ENCODE measurements around the gene KLK6.

Gene KLK6

DNA sequence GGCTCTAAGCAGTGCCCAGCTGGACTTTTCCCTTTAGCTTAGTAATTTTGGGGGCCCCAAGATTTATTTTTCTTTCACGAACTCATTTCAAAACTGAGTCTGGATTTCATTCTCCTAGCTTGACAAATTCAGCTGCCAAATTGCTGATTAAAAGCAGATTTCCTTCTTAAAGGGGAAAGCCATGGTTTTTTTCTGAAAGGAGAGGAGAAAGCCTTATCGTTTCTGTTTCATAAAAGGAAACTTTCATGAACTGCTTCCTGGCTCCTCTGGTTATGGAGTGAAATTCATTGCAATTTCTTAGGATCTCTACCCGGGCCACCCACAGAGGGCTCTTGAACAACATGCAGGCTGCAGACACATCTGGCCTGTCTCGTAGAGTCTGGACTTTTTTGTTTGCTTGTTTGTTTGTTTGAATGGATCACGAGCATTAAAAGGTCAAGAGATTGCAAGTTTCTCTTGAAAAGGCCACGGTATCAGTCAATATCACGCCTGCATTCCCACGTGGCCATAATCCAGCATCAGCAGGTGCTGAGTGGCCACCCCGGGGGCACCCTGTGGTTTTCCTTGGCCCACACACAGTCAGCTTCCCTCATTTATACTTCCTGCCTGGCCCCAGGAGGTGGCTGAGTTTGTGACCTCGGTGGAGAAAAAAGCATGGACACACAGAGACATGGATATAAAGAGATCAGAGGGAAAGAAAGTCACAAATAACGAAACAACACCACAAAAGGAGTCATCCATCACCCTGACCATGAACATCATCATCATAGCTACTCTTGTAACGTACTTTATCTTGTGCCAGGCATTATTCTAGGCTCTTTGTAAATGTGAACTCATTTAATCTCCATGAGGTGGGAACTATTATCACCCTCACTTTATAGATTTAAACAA is 47.7 kb downstream of the KLK6 start:
- DNase-seq (ENCODE audit: low read depth, low spot score): no peak
- no peak overlapping the region for H3K4me3 ChIP-seq (ENCODE audit: low read length)

- no peak overlapping the region for H3K4me3 ChIP-seq (ENCODE audit: low read length)
- DNase-seq (ENCODE audit: low read depth, low spot score): no peak
Observed at GRCh38 chr19:50916069-50916468, 53.3 kb downstream of the KLK6 start.

GRCh38 chr19:50912727-50913716 is 56.4 kb downstream of the KLK6 start:
- DNase-seq (ENCODE audit: low read depth, low spot score): no peak
- H3K4me3 ChIP-seq (ENCODE audit: low read length): no peak overlapping the region

GRCh38 chr19:50912102-50912599 is 57.2 kb downstream of the KLK6 start:
- no peak overlapping the region for H3K4me3 ChIP-seq (ENCODE audit: low read length)
- no peak for DNase-seq (ENCODE audit: low read depth, low spot score)

DNA sequence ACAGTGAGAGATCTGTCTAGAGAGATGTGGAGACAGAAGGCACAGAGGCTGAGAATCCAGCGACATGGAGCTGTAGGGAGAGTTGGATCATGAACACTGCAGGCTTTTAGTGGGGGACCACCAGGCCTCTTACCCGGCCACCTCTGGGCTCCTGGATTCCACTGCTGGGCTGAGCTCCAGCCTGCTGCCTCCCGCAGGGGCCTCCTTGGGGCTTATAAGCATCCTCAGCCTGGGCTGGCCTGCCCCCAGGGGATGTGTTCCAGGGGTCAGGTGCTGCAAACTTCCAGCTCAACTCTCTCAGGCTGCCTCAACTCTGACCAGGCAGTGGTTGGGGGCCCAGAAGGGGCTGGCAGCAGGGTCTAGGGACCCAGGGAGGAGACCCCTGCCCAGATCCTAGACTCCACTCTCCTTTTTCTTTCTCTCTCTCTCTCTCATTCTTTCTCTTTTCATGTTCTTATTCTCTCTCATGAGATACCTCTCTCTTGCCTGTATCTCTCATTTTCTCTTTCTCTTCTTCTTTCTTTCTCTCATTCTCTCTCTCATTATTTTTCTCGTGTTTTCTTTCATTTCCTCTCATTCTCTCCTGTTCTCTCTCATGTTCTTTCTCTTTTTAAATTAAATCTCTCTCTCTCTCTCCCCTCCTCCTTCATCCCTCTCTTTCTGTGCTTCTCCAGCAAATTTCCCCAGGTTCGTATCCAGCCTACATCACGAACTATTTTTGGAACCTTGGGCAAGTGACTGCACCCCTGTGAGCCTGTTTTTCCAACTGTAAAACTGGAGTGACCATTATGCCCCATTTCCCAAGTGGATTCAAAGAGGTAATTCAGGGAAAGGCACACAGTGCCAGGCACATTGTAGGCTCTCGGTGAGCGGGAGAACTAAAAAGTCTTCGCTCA is 57.9 kb downstream of the KLK6 start, which contains the start of gene KLK4:
Gene KLK4, minus strand, starts transcription at position 190 of the 896 bp plus-strand sequence. CDS start 657 bp downstream, outside the sequence.
- no peak for DNase-seq (ENCODE audit: low read depth, low spot score)
- no peak within 1 kb of the TSS for H3K4me3 ChIP-seq (ENCODE audit: low read length)

- H3K4me3 ChIP-seq (ENCODE audit: low read length): no peak overlapping the region
- DNase-seq (ENCODE audit: low read depth, low spot score): no peak
Observed at GRCh38 chr19:50910722-50911121, 58.7 kb downstream of the KLK6 start.

GRCh38 chr19:50909240-50910070 is 59.9 kb downstream of the KLK6 start:
- H3K4me3 ChIP-seq (ENCODE audit: low read length): no peak overlapping the region
- peak; percentile 50 for DNase-seq (ENCODE audit: low read depth, low spot score)

Measured in Jurkat, Clone E6-1 (cell line).